ENCODE data around the gene HELB.
A peak's percentile ranks its signal among the peaks of the same experiment; 100 is the strongest.

The HELB gene
- total RNA-seq, result 53.7 to 78.4 reads per million in 2 experiments

- DNase-seq (ENCODE audit: low read depth), result peak; percentile 93
Observed at GRCh38 chr12:66301944-66302826, at the start of gene HELB. Gene HELB (plus strand): TSS chr12:66302493. CDS start chr12:66302604, 111 bp downstream.

- DNase-seq (ENCODE audit: low read depth), result no peak
Observed at GRCh38 chr12:66252771-66253170, 49.5 kb upstream of the HELB start.

- no peak for DNase-seq (ENCODE audit: low read depth)
Observed at GRCh38 chr12:66255737-66256136, 46.6 kb upstream of the HELB start.

DNA sequence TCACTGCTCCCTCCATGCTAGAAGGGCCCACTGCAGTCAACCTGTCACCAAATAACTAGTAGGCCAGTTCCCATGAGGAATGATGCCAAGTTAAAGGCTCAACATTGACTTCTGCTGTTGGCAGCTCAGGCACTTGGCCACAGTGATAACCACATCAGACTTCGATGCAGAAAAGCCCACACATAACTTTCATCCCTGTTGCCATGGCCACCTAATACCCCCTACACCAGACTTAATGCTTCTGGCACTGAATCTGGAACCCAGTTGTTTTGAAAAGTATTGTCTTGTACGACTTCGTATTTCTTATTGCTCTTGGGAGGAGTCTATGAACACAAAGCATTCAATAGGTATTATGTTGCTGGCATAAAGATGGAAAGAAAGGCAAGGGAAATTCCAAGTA lies 44.3 kb upstream of the HELB start:
- no peak for DNase-seq (ENCODE audit: low read depth)

DNA sequence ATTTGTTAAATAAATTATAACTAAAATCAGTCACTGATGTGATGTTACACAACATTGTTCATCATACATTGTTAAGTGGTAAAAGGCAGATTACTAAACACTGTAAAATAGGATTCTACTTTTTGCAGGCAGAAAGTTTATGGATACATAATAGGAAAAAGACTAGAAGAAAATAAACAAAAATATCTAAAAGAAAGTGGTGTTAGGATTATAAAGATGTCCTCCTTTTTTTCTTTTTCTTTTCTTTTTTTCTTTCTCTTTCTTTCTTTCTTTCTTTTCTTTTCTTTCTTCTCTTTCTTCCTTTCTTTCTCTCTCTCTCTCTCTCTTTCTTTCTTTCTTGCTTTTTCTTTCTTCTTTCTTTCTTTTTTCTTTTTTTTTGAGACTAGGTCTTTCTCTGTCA lies 39.6 kb upstream of the HELB start:
- DNase-seq (ENCODE audit: low read depth), result no peak

- DNase-seq (ENCODE audit: low read depth), result no peak
Observed at GRCh38 chr12:66268562-66268961, 33.7 kb upstream of the HELB start.

- DNase-seq (ENCODE audit: low read depth), result no peak
Observed at GRCh38 chr12:66269142-66269541, 33.2 kb upstream of the HELB start.

- DNase-seq (ENCODE audit: low read depth), result no peak
Observed at GRCh38 chr12:66269757-66270383, 32.4 kb upstream of the HELB start.

GRCh38 chr12:66270613-66271012 lies 31.7 kb upstream of the HELB start:
- no peak for DNase-seq (ENCODE audit: low read depth)

DNA sequence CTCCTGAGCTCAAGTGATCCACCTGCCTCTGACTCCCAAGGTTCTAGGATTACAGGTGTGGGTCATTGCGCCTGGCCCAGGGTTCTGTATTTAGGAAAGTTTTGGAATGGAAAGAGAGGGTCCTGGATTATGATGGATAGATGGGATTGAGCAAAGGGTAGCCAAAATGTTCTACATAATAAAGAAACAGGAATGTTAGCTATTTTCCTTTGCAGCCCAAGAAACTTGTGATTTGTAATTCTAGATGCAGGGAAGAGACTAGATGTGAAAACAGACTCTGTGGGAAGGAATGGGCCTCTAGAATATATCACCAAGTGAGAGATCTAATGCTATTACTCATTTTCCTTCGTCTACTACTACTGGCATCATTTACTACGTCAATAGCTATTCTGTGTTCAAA lies 29.6 kb upstream of the HELB start:
- DNase-seq (ENCODE audit: low read depth), result no peak

- DNase-seq (ENCODE audit: low read depth), result no peak
Observed at GRCh38 chr12:66273147-66273546, 29.1 kb upstream of the HELB start.

- DNase-seq (ENCODE audit: low read depth), result no peak
Observed at GRCh38 chr12:66275040-66275439, 27.3 kb upstream of the HELB start.

DNA sequence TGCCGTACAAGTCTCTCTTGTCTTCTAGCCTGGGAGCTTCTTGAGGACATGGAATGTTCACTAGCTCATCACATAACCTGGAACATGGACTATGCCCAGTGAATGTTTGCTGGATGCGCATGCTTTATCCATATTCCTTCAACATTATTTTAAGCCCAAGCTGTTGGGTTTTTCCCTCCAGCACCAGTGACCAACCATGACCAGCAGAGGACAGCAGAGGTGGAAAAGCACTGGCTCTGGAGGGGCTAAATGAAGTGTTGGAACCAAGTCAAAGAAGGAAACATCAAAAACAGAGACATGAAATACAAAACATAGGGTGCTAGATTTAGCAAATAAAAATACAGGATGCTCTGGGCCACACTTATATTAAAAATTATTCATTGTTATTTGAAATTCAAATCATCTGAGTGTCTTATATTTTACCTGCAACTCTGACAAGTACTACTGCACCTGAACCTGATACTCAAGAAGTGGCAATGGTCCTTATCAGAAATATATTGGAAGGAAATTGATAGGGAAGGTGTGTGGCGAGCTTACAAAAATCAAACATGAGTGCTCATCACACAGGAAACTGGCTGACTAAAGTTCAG lies 23.1 kb upstream of the HELB start:
- DNase-seq (ENCODE audit: low read depth), result peak; percentile 31

GRCh38 chr12:66280561-66280960 lies 21.7 kb upstream of the HELB start:
- no peak for DNase-seq (ENCODE audit: low read depth)

DNA sequence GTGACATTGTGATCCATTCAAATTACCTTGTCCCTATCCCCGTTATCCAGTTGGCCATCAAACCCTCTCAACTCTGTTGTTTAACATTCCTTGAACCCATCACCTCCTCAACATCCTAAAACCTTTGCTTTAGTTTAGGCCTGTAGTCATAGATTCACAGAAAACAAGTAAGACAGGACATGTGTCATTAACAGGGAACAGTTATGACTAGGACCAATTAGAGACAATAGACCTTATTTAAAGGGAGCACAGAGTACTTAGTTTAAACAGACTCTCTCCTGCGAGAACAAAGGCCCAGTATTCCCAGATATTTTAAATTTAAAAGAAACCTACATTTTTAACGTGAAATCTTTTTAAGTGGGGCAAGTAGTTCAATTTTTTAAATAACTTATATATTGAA lies 20.0 kb upstream of the HELB start:
- no peak for DNase-seq (ENCODE audit: low read depth)

DNA sequence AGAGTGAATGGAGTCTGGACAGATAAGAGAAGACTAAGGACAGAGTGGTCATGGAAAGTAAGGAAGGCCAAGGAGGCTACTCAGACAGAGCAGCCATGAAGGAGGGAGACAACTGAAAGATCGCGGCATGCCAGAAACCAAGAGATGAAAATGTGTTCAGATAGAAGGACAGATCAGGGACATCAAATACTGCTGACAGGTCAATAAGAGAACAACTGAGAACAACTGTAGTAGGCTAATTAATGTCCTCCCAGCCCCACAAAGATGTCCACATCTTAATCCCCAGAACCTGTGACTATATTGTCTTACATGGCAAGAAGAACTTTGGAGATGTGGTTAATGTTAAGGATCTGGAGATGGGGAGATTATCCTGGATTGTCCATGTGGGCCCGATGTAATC lies 15.0 kb upstream of the HELB start:
- DNase-seq (ENCODE audit: low read depth), result no peak

DNA sequence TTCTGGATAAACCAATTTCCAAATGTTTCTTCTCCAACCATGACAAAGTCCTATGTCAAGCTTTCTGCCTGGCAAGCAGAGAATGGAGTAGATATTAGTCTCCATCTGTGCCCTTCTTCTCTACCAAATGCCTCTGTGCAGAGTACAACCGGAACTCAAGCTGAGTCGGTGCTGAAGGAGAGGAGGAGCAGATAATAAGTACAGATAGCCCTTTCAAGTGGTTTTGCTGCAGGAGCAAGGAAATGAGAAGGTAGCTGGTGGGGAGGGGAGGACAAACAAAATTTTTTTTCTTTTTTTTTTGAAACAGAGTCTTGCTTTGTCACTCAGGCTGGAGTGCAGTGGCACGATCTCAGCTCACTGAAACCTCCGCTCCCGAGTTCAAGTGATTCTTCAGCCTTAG lies 14.2 kb upstream of the HELB start:
- peak; percentile 53 for DNase-seq (ENCODE audit: low read depth)

DNA sequence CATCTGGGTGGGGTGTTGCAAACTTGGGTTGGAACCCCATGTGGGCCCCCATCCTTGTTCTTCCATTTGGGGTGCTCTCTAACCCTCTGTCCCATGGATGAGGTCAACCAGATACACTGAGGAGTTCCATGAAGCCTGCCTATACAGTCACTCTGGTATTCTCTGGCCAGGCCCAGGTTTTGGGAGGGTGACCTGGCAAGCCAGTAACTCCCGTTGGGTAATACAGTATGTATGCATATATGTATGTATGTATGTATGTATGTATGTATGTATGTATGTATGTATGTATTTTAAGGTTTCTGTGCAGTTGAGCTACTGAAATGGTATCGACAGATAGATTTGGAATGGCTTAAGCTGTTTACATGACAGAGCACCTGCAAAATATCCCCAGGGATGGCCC lies 12.8 kb upstream of the HELB start:
- no peak for DNase-seq (ENCODE audit: low read depth)

GRCh38 chr12:66290716-66291200 lies 11.5 kb upstream of the HELB start:
- DNase-seq (ENCODE audit: low read depth), result no peak

DNA sequence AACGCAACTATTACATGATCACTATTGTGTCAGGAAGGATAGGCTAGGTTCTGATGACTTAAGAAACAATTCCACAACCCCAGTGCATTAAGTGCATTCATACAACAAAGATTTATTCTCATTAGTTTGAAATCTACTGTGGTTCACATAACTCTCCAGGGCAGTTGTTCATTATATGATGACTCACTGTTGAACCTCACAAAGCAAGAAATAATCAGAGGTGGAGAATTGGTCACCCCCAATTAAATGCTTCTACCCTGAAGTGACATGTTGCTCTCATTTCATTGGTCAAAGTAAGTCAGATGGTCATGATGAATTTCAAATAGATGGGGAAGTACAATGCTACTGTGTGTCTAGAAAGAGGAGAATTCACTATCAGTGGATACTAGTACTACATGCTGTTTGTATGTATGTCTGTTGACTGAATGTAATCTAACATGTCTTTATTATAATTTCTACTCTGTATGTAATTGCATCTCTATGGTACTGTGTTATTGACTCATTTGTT lies 6.1 kb upstream of the HELB start:
- no peak for DNase-seq (ENCODE audit: low read depth)

GRCh38 chr12:66297080-66297479 lies 5.2 kb upstream of the HELB start:
- no peak for DNase-seq (ENCODE audit: low read depth)

GRCh38 chr12:66297923-66298322 lies 4.4 kb upstream of the HELB start:
- no peak for DNase-seq (ENCODE audit: low read depth)

GRCh38 chr12:66302827-66303169 lies 505 bp downstream of the HELB start:
- no peak for DNase-seq (ENCODE audit: low read depth)
